HEK293 (cell line): ENCODE data around the gene TMEM250.

Source experiments
- CTCF ChIP-seq: fragments of 450-650 bp; formaldehyde crosslinking; IDR thresholded peaks from 2 replicates; pipeline ENCODE4 v1.5.1; 2016; ENCODE audit warnings: missing biosample characterization, missing genetic modification characterization
- ZNF521 ChIP-seq: fragments of 450-650 bp; formaldehyde crosslinking; IDR thresholded peaks from 2 replicates; pipeline ENCODE4 v1.5.1; 2017; ENCODE audit warnings: missing biosample characterization, mild to moderate bottlenecking, missing genetic modification characterization
- TF ChIP-seq, protein P1 (sequence below): fragments of 450-650 bp; formaldehyde crosslinking; IDR thresholded peaks from 2 replicates; pipeline ENCODE4 v1.5.1; 2016; ENCODE audit warnings: missing biosample characterization, missing genetic modification characterization, low read depth

- TF ChIP-seq CTCF (tag by site-specific recombination) (no peak), ZNF521 (tag by site-specific recombination) (no peak)
- TF ChIP-seq, protein P1, sequence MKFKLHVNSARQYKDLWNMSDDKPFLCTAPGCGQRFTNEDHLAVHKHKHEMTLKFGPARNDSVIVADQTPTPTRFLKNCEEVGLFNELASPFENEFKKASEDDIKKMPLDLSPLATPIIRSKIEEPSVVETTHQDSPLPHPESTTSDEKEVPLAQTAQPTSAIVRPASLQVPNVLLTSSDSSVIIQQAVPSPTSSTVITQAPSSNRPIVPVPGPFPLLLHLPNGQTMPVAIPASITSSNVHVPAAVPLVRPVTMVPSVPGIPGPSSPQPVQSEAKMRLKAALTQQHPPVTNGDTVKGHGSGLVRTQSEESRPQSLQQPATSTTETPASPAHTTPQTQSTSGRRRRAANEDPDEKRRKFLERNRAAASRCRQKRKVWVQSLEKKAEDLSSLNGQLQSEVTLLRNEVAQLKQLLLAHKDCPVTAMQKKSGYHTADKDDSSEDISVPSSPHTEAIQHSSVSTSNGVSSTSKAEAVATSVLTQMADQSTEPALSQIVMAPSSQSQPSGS (tag by site-specific recombination) = no peak
Measured at GRCh38 chr9:136104916-136105315, 13.8 kb downstream of the TMEM250 start.
